ENCODE measurements around the gene PRM2.

PRM2 gene

DNA sequence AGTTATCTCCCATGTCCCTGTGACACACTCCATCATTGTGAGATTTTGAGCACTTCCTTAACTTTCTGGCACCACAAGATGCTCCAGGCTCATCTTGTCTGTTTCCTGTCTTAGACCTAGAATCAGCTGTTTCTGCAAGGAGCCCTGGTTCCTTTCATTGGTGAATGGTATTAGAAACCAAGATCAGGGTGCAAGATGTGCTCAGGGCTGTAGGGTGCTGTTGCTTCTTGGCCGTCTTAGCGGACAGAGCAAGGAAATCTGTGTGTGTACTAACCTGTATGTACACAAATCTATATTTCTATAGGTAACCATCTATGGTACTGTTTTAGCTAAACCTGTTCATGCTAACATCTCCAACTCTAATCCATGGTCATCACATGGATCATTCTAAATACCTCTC, 12.9 kb upstream of the PRM2 start:
- no peak for DNase-seq

- no peak for DNase-seq
Observed at GRCh38 chr16:11285842-11286241, 9.6 kb upstream of the PRM2 start.

DNA sequence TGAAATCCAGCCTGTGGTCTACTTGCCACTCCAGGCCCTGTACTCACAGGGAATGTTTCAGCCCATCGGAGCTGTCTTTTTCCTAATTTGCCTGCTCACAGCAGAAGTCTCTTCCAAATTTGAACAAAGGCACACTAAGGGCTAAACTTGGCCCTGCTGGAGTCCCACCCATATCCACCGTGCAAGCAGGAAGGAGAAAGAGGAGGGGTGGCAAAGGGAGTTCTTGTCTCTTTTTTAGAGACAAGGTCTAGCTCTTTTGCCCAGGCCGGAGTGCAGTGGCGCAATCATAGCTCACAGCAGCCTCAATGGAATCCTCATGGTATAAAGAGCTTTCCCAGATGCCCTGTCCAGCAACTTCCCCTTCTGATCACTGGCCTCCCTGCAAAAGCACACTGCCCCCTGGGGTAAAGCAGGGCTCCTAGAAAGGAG, 7.6 kb upstream of the PRM2 start:
- DNase-seq = no peak

- DNase-seq = no peak
Observed at GRCh38 chr16:11280616-11281522, 4.6 kb upstream of the PRM2 start, which contains the start of gene PRM1. Gene PRM1 (minus strand): TSS chr16:11281330. CDS start chr16:11281238, 92 bp downstream.

GRCh38 chr16:11278681-11279628, 2.7 kb upstream of the PRM2 start:
- DNase-seq = no peak

- no peak for DNase-seq
Observed at GRCh38 chr16:11277607-11278337, 1.5 kb upstream of the PRM2 start.

DNA sequence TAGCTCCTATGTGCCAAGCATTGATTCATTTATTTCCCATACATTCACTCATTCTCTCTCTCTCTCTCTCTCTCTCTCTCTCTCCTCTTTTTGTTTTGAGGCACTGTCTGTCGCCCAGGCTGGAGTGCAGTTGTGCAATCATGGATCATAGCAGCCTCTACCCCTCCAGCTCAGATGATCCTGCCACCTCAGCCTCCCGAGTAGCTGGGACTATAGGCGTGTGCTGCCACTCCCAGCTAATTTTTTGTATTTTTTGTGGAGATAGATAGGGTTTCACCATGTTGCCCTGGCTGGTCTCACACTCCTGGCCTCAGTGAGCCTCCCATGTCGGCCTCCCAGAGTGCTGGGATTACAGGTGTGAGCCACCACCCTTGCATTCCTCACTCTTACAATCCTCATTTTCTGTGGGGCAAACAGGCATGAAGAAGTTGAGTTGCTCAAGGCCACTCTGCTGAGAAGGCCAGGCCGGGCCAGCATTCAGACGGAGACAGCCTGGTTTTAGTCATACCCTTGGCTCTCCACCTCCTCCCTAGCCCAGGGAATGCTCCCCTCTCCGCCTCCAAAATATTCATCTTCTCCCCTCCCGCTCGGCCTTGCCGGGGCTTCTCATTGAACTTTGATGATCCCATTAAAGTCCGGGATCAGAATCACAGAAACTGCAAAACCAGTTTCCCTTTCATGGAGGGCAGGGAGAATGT, 765 bp upstream of the PRM2 start:
- DNase-seq = no peak

DNA sequence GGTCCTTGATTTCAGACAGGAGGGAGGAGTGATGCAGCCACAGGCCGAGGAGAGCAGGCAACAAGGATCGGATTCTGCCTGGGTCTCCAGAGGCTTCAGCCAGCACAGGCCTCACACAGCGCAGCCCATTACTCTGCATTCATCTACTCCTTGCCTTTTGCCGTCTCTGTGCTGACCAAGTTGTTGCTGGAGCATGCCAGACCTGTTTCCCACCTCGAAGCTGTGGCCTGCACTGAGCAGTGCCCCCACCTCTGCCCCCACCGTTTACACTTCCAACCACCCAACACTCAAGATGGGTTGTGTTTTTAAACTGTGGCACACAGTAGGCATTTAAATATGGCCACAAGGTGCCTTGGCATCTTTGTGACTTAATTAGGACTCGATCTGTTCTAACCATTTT, 1.3 kb downstream of the PRM2 start:
- no peak for DNase-seq

DNA sequence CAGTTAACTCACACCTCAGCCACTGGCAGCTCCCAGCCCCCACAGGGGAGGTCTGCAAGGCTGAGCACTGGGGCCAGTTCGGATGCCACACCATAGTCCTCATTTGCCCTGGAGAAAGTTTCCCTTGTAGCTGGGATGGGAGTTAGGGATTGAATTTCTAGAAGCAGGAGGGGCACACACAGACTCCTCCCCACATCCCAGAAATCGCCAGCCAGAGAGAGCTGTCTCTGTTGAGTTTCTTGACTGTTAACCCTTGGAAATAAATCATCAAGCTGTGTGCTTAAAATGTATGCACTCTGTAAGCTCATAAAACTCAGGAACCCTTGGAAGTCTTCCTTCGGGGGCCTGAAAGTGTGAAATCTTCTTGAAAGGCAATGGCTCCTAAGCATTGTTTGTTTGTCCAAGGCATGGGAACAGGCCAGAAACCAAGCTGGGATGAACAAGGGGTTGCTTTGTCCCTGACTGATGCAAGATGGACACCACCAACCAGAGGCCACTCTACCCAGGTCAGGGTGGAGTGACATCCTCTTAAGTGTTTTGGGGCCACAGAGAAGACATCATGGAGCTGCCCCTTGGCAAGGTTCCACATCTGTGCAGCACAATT, 2.5 kb downstream of the PRM2 start:
- DNase-seq = no peak

GRCh38 chr16:11272921-11273720, 3.2 kb downstream of the PRM2 start, which contains the start of gene PRM3:
Gene PRM3 (minus strand): TSS chr16:11273629. CDS start chr16:11273595, 34 bp downstream.
- DNase-seq = no peak

- DNase-seq = no peak
Observed at GRCh38 chr16:11272484-11272883, 3.8 kb downstream of the PRM2 start.

DNA sequence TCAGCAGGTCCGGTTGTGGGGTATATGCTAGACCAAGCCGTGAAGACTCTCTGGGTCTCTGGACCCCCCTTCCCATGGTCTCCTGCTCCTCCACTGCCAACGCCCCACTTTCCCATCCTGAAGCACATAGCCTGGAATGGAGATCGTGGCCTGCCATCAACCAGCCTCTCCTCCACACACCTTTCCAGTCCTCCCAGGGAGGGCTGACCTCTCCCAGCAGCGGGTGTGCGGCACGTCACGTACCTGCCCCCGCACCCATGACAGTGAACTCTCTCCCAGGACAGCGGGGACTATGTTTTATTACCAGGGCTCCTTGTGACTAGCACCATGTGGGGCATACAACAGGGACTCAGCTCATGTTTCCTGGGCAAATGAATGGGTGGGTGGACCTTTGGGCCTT, 4.7 kb downstream of the PRM2 start:
- no peak for DNase-seq

DNA sequence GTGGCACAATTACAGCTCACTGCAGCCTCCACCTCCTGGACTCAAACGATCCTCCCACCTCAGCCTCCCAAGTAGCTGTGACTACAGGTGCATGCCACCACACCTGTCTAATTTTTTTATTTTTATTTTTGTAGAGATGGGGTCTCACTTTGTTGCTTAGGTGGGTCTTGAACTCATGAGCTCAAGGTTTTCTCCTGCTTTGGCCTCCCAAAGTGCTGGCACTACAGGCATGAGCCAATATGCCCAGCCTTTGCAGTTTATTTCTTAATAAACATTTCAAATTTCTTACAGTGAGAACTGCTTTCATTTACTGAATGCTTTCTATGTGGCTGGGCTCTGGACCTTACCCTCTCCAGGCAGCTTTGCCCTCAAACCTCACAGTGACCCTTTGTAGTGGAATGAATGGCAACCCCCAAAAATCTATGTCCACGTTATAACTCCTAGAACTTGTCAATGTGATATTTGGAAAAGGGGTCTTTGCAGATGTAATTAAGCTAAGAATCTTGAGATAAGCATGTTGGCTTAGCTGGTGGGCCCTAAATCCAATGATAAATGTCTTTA, 5.6 kb downstream of the PRM2 start:
- no peak for DNase-seq

DNA sequence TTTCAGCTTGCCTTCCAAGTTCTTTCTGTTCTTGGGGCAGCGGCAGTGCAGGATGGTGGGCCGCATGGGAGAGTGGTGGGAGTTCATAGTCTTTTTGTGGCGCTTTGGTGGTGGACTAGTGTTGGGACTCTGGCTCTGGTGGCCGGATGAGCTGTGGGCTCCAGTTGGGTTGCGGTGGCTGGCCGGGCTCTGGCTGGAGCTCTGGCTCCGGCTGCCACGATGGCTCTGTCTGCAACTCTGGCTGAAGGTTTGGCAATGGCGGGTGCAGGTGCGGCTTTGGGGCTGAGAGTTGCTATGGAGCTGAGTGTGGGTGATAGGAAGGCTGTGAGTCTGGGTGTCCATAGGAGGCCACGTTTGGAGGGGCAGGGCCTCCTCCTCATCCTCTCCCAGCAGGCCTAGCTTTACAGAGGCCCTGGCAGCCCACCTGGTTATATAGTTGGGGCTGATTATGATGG, 7.3 kb downstream of the PRM2 start, which contains the start of gene TNP2:
Gene TNP2 (minus strand): TSS at position 405 of the 455 bp plus-strand sequence. CDS start 63 bp downstream, at position 342.
- DNase-seq = no peak

- no peak for DNase-seq
Observed at GRCh38 chr16:11265124-11265523, 11.2 kb downstream of the PRM2 start.

DNA sequence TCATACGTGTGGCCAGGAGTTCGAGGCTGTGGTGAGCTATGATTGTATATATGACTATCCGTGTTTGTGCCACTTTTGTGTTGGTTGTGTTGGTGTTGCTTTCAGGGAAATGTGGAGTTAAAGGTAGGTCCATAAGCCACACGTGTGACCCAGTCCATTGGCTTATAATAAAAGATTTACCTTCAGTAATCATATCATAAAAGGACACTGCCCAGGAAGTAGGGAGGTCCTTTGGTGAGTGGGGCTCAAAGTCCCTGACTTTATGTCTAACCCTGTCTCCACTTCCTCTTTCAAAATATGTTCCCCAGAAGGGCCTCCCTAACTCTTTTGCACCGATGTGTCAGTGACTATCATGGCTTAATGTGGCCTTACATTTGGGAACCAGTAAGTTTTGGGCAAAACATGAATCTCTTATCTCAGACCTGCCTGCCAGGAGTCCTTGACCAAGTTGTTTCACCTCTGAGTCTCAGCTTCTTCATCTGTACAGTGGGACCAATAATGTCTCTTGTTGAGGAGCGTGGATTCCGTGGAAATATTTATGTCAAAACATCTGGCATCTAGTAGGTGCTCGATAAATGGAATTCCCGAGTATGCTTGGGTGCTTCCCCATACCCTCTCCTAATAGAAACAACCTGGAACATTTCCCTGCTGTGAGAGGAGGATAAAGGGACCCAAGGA, 12.0 kb downstream of the PRM2 start:
- DNase-seq = no peak

DNA sequence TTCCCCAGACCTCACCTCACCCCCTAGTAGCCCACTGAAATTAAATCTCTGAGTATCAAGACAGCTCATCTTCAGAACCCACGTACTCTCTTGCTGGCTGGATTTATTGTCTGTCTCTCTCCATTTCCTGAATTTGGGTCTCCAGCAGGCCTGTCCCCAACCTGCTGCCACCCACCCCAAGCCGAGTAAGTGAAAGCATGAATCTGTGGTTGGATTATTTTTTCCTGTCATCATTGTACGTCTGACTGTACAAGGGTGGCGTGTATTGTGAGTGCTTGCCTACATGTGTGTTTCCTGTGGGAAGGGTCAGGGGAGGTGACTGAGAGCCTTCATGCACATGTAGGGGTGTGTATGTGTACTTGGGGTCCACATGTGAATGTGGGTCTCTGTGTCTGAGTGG, 12.5 kb downstream of the PRM2 start:
- no peak for DNase-seq

DNA sequence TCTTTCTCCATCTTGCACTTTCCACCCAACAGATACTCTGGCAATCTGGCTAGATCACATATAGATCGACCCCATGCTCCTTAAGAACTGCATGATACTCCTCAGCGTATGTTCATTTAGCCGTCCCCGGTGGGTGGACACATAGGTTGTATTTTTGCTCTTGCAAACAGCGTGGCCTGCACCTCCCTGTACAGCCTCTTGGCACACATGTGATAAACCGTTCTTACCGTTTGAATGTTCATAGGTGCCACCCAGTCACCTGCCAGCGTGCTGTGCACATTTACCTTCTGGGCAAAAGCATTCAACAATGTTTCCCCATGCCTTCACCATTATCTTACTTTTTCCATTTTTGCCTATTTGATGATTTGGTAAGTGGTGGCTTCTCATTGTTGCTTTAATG, 13.4 kb downstream of the PRM2 start:
- DNase-seq = no peak

DNA sequence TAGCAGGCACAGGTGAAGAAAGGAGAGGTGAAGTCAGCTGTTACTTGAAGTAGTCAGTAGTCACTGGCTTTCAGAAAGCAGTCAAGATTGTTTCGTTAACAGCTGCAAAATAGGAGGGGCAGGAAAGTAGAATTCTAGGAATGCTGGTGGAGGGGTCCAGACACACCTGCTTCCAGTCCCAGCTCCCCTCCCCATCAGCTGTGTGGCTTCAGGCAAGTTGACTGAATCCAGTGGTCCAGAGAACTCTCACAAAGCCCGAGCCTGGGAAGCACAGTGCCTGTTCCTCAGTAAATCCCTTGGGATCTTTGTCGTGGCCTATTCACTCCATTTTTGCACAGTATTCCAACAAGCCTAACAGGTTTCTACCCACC, 15.7 kb downstream of the PRM2 start:
- DNase-seq = no peak

Data from CD4-positive, alpha-beta T cell treated with Interleukin-15 for 1 hour (primary cell).